DND-41 (cell line): ENCODE measurements around the gene PC.

Experiments used
- ATAC-seq: fragments of 200-7000 bp; cut with Tn5 transposase; 3 replicates; pipeline ENCODE4 v1.9.1; 2021; ENCODE audit warnings: low read depth; ENCODE audit not compliant: insufficient read depth
- DNase-seq: peaks from one replicate; pipeline ENCODE4 v3.0.0-alpha.2; 2020
- H2AFZ ChIP-seq: 2 replicates; pipeline ENCODE4 v1.6.0; 2012; ENCODE audit warnings: low read depth, low read length
- H3K27ac ChIP-seq: 2 replicates; pipeline ENCODE4 v1.5.1; 2012; ENCODE audit warnings: low read length, inconsistent platforms
- H3K27me3 ChIP-seq: fragments of 200-600 bp; sonication (generic); 2 replicates; pipeline ENCODE4 v1.6.0; 2012; ENCODE audit warnings: low read length, mild to moderate bottlenecking, inconsistent platforms; ENCODE audit not compliant: insufficient read depth, poor library complexity
- H3K36me3 ChIP-seq: 2 replicates; pipeline ENCODE4 v1.5.1; 2012; ENCODE audit warnings: low read length, inconsistent platforms; ENCODE audit not compliant: insufficient read depth
- H3K4me1 ChIP-seq: 2 replicates; pipeline ENCODE4 v1.5.1; 2012; ENCODE audit warnings: mild to moderate bottlenecking, low read length; ENCODE audit not compliant: insufficient read depth
- H3K4me2 ChIP-seq: 2 replicates; pipeline ENCODE4 v1.6.0; 2012; ENCODE audit warnings: mild to moderate bottlenecking, moderate library complexity, low read length, inconsistent platforms; ENCODE audit not compliant: insufficient read depth
- H3K4me3 ChIP-seq, 2 experiments: fragments of 200-600 bp in 1 of 2; shearing (Covaris generic) in 1 of 2; 2 replicates each; pipeline ENCODE4 v1.5.1; 2012 to 2016; ENCODE audit warnings: inconsistent platforms in 2 of 2, low read length in 2 of 2, mild to moderate bottlenecking in 2 of 2, low read depth in 1 of 2, moderate library complexity in 1 of 2
- H3K79me2 ChIP-seq: 2 replicates; pipeline ENCODE4 v1.6.0; 2012; ENCODE audit warnings: low read length, inconsistent platforms; ENCODE audit not compliant: insufficient read depth
- H3K9ac ChIP-seq: 2 replicates; pipeline ENCODE4 v1.6.0; 2012; ENCODE audit warnings: low read depth, mild to moderate bottlenecking, inconsistent platforms, low read length, moderate library complexity
- H3K9me3 ChIP-seq: 2 replicates; pipeline ENCODE4 v1.5.1; 2012; ENCODE audit warnings: low read length, moderate library complexity, mild to moderate bottlenecking, inconsistent platforms; ENCODE audit not compliant: insufficient read depth, severe bottlenecking
- H4K20me1 ChIP-seq: 2 replicates; pipeline ENCODE4 v1.6.0; 2012; ENCODE audit warnings: low read length; ENCODE audit not compliant: insufficient read depth
- CTCF ChIP-seq: IDR thresholded peaks from 2 replicates; pipeline ENCODE4 v1.5.1; 2012; ENCODE audit warnings: borderline replicate concordance, low read length, moderate library complexity, mild to moderate bottlenecking; ENCODE audit not compliant: poor library complexity, severe bottlenecking; ENCODE audit errors: extremely low read depth
- EZH2 ChIP-seq: IDR thresholded peaks from 3 replicates; pipeline ENCODE4 v1.6.1; 2012; ENCODE audit warnings: borderline replicate concordance, low read depth, mild to moderate bottlenecking, moderate library complexity, low read length, inconsistent platforms; ENCODE audit not compliant: severe bottlenecking

Gene PC

GRCh38 chr11:66914505-66914904 lies 43.7 kb downstream of the PC start:
- Histone ChIP-seq H3K4me1 (no peaks in the 10 kb centered on the region), H3K9me3 (no peaks in the 10 kb centered on the region), H3K27me3 (no peaks in the 10 kb centered on the region), H3K4me3 (no peak overlapping the region), H3K9ac (no peak overlapping the region), H3K27ac (no peak overlapping the region), H2AFZ (no peak overlapping the region), H3K36me3 (no peaks in the 10 kb centered on the region), H3K79me2 (no peaks in the 10 kb centered on the region), H4K20me1 (peaks cover 4% of the 10 kb centered on the region; the same call in 1 of the 2 replicates), H3K4me2 (no peak overlapping the region)
- no peak for DNase-seq
- no peak for ATAC-seq
- no peak for TF ChIP-seq EZH2

GRCh38 chr11:66912911-66913310 lies 45.3 kb downstream of the PC start:
- Histone ChIP-seq H3K36me3 (no peaks in the 10 kb centered on the region), H3K79me2 (no peaks in the 10 kb centered on the region), H3K27me3 (no peaks in the 10 kb centered on the region), H2AFZ (no peak overlapping the region), H3K9ac (no peak overlapping the region), H4K20me1 (peaks cover 4% of the 10 kb centered on the region; the same call in 1 of the 2 replicates), H3K4me3 (no peak overlapping the region), H3K4me1 (no peaks in the 10 kb centered on the region), H3K9me3 (no peaks in the 10 kb centered on the region), H3K27ac (no peak overlapping the region), H3K4me2 (no peak overlapping the region)
- ATAC-seq (no peak), DNase-seq (no peak)
- TF ChIP-seq CTCF (no peak), EZH2 (no peak)

- H3K4me3 ChIP-seq: no peak overlapping the region
- H3K9me3 ChIP-seq: no peaks in the 10 kb centered on the region
- no peak for ATAC-seq
- H3K4me1 ChIP-seq: no peaks in the 10 kb centered on the region
- no peak for DNase-seq
- no peak overlapping the region for H3K9ac ChIP-seq
- H3K27me3 ChIP-seq: no peaks in the 10 kb centered on the region
- H3K36me3 ChIP-seq: no peaks in the 10 kb centered on the region
- no peak overlapping the region for H3K27ac ChIP-seq
- no peak overlapping the region for H3K4me2 ChIP-seq
- peaks cover 4% of the 10 kb centered on the region; the same call in 1 of the 2 replicates for H4K20me1 ChIP-seq
- H3K79me2 ChIP-seq: no peaks in the 10 kb centered on the region
- no peak overlapping the region for H2AFZ ChIP-seq
- no peak for TF ChIP-seq CTCF
- no peak for TF ChIP-seq EZH2
Observed at GRCh38 chr11:66912361-66912760, 45.8 kb downstream of the PC start.

- no peak for TF ChIP-seq CTCF
- no peak for TF ChIP-seq EZH2
- Histone ChIP-seq H3K9me3 (no peaks in the 10 kb centered on the region), H3K4me1 (no peaks in the 10 kb centered on the region), H3K27ac (no peak overlapping the region), H4K20me1 (peaks cover 4% of the 10 kb centered on the region; the same call in 1 of the 2 replicates), H2AFZ (no peak overlapping the region), H3K4me3 (no peak overlapping the region), H3K4me2 (no peak overlapping the region), H3K36me3 (no peaks in the 10 kb centered on the region), H3K79me2 (no peaks in the 10 kb centered on the region), H3K9ac (no peak overlapping the region), H3K27me3 (no peaks in the 10 kb centered on the region)
- ATAC-seq (no peak), DNase-seq (no peak)
Observed at GRCh38 chr11:66910669-66911068, 47.5 kb downstream of the PC start.
